D721Med (cell line): ENCODE measurements around the gene LENG8.
"Not testable (repeated sequence)": the region's sequence is repeated elsewhere in the genome, so short reads cannot be mapped to it uniquely, and the experiment has no call there.

ENCODE experiments used
- DNase-seq: peaks from one replicate; pipeline ENCODE4 v3.0.0; 2011; ENCODE audit warnings: low spot score; ENCODE audit not compliant: insufficient read length
- FAIRE-seq: peaks from 2 replicates; lab custom pipeline; 2011; peaks lifted over from hg19 to GRCh38; lab: Jason Lieb, UNC
- TF ChIP-seq, protein P1 (sequence below): IDR thresholded peaks from 2 replicates; pipeline ENCODE4 v1.5.1; 2012; ENCODE audit warnings: mild to moderate bottlenecking, control low read depth; ENCODE audit not compliant: insufficient read depth; ENCODE audit errors: missing control alignments

LENG8 gene

DNA sequence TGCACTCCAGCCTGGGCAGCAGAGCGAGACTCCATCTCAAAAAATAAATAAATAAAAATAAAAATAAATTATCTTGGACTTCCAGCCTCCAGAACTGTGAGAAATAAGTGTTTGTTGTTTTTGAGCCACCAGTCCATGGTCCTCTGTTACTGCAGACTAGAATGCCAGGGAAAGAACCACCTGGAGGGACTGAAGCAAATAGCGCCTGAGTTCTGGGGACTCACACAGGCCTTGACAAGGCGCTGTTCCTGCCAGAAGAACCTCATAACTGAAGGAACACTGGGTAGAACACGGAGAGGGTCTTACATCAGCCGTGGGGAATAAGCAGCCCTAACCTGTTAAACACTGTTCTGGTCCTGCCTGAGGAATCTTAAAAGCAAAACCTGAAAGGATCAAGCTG lies 8.4 kb upstream of the LENG8 start:
- FAIRE-seq (no peak), DNase-seq (no peak)
- TF ChIP-seq, protein P1, sequence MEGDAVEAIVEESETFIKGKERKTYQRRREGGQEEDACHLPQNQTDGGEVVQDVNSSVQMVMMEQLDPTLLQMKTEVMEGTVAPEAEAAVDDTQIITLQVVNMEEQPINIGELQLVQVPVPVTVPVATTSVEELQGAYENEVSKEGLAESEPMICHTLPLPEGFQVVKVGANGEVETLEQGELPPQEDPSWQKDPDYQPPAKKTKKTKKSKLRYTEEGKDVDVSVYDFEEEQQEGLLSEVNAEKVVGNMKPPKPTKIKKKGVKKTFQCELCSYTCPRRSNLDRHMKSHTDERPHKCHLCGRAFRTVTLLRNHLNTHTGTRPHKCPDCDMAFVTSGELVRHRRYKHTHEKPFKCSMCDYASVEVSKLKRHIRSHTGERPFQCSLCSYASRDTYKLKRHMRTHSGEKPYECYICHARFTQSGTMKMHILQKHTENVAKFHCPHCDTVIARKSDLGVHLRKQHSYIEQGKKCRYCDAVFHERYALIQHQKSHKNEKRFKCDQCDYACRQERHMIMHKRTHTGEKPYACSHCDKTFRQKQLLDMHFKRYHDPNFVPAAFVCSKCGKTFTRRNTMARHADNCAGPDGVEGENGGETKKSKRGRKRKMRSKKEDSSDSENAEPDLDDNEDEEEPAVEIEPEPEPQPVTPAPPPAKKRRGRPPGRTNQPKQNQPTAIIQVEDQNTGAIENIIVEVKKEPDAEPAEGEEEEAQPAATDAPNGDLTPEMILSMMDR: no peak

DNA sequence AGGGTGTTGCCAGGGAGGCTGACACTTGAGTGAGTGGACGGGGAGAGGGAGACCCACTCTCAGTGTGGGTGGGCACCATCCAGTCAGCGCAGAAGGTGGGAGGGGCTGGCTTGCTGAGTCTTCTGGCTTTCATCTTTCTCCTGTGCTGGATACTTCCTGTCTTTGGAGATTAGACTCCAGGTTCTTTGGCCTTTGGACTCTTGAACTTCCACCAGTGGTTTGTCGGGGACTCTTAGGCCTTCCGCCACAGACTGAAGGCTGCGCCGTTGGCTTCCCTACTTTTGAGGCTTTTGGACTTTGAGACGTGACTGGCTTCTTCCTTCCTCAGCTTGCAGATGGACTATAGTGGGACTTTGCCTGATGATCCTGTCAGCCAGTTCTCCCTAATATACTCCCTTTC lies 4.3 kb upstream of the LENG8 start:
- TF ChIP-seq, protein P1: no peak
- DNase-seq (no peak), FAIRE-seq (no peak)

DNA sequence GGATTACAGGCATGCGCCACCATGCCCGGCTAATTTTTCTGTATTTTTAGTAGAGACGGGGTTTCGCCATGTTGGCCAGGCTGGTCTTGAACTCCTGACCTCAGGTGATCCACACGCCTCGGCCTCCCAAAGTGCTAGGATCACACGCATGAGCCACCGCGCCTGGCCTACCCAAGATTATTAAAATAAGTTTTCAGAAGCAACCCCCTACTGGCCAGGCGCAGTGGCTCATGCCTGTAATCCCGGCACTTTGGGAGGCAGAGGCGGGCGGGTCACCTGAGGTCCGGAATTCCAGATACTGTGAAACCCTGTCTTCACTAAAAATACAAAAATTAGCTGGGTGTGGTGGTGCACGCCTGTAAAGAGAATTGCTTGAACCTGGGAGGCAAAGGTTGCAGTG lies 2.6 kb upstream of the LENG8 start:
- FAIRE-seq, DNase-seq: not testable (repeated sequence)

DNA sequence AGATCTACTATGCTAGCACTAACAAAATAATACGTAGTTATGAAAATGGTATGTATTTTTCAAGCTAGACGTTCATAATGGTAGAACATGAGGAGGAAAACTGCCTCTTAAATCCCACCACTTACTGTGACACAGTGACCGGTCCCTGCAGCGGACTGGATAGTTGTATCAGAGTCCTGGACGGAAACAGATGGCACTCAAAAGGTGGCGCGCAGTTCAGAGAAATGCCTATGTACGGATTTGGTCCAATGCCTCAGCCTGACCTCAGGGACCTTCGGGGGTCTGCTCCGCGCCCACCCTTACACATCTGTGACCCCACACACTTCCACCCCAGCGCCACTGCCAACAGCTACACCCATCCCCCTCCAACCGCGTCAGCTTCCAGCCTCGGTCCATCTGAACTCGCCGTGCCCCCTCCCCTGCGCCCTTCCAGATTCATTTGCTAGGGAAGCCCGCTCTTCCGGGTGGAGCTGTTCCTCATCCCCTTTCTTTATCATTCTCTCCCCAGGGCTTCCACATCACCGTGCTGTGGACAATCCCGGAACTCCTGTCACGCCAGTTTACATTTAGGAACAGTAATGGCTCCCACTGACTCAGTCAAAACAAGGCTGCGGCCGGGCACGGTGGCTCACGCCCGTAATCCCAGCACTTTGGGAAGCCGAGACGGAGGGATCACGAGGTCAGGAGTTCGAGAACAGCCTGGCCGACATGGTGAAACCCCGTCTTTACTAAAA lies 792 bp upstream of the LENG8 start:
- no peak for DNase-seq
- FAIRE-seq: no peak
- TF ChIP-seq, protein P1: no peak

DNA sequence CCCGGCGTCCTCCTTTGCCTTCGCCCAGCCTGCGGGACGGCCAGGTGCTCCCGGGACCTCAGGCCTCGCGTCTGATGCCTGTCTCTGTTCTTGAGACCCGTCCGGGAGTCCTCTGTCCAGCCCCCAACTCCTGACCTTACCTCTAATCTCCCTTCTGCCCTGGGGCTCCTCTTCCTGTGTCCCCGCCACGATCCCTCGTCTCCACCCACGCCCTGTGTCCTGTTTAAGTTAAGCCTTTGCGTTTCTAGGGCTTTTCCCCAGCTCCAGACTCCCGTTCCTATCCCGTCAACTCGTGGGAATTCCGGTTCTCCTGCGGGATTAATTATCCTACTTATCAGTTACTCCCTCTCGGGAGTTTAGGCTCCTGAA lies 686 bp downstream of the LENG8 start:
- DNase-seq (no peak), FAIRE-seq (no peak)
- TF ChIP-seq, protein P1: no peak

DNA sequence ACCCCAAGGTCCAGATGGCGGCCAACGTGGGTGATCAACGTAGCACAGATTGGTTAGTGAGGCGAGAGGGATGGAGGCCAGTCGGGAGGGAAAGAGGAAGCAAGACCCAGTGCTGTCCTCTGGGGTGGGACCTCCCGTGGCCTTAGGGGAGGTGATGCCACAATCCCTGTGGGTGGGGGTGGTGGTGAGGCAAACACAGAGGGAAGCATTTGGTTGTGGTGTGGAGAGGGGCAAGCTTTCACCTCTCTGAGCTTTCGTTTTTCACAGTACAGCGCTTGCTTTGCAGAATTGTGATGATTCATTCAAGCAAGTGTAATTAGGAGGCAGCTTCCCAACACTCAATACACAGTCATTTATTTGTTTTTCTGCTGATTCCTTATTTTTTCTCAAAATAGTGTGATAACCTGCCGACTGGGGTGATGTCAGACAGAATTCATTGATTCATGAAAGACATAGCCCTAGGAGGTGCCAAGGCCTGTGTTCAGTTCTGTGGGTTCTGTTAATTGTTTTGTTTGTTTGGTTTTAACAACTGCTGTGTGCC lies 2.4 kb downstream of the LENG8 start:
- FAIRE-seq (peak; percentile 56), DNase-seq (no peak)
- TF ChIP-seq, protein P1: no peak

DNA sequence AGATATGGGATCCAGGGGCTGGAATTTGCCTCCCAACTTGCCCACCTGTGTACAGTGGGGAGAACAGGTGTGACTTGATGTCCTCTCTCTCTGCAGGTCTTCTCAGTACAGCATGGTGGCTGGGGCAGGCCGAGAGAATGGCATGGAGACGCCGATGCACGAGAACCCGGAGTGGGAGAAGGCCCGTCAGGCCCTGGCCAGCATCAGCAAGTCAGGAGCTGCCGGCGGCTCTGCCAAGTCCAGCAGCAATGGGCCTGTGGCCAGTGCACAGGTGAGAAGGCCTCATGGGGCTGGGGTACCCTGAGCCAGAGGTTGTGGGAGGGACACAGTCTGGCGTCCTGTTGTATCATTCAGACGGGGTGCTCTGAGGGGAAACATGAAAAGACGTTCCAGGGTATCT lies 3.0 kb downstream of the LENG8 start:
- TF ChIP-seq, protein P1: no peak
- FAIRE-seq (no peak), DNase-seq (no peak)
